SK-N-SH (cell line): ENCODE measurements around the gene KLF16.
A peak's percentile ranks its signal among the peaks of the same experiment; 100 is the strongest.

Experiments used
- CTCF ChIP-seq: fragments of 200-600 bp; sonication (generic); IDR thresholded peaks from 2 replicates; pipeline ENCODE4 v1.6.1; 2017; ENCODE audit warnings: antibody characterized with exemption, mild to moderate bottlenecking, moderate library complexity
- FOXM1 ChIP-seq: IDR thresholded peaks from 2 replicates; pipeline ENCODE4 v1.4.0; 2012; ENCODE audit warnings: low read depth, mild to moderate bottlenecking
- GABPA ChIP-seq: IDR thresholded peaks from 2 replicates; pipeline ENCODE4 v1.4.0; 2012; ENCODE audit warnings: low read depth, mild to moderate bottlenecking
- JUND ChIP-seq: IDR thresholded peaks from 2 replicates; pipeline ENCODE4 v1.4.0; 2012
- MAX ChIP-seq: IDR thresholded peaks from 2 replicates; pipeline ENCODE4 v1.4.0; 2012; ENCODE audit warnings: low read depth
- NFIC ChIP-seq: IDR thresholded peaks from 2 replicates; pipeline ENCODE4 v1.4.0; 2012; ENCODE audit warnings: borderline replicate concordance
- RAD21 ChIP-seq: IDR thresholded peaks from 2 replicates; pipeline ENCODE4 v1.6.1; 2012; ENCODE audit warnings: mild to moderate bottlenecking, low read length
- RCOR1 ChIP-seq: fragments of 150-350 bp; IDR thresholded peaks from 2 replicates; pipeline ENCODE4 v1.6.1; 2017; ENCODE audit warnings: antibody characterized with exemption, low read length
- REST ChIP-seq: IDR thresholded peaks from 2 replicates; pipeline ENCODE4 v1.6.1; 2012; ENCODE audit warnings: mild to moderate bottlenecking, low read depth, low read length, moderate library complexity
- RFX5 ChIP-seq: IDR thresholded peaks from 2 replicates; pipeline ENCODE4 v1.6.1; 2012; ENCODE audit warnings: mild to moderate bottlenecking, improper control_type of control experiment, low read length
- SIN3A ChIP-seq: IDR thresholded peaks from 2 replicates; pipeline ENCODE4 v1.6.1; 2012; ENCODE audit warnings: low read depth, mild to moderate bottlenecking, low read length, moderate library complexity, borderline replicate concordance
- SMC3 ChIP-seq: IDR thresholded peaks from 2 replicates; pipeline ENCODE4 v1.6.1; 2012; ENCODE audit warnings: low read depth, low read length, improper control_type of control experiment
- YY1 ChIP-seq: IDR thresholded peaks from 2 replicates; pipeline ENCODE4 v1.4.0; 2012; ENCODE audit warnings: low read depth, mild to moderate bottlenecking

- TF ChIP-seq CTCF = peak; percentile 94
- no peak for TF ChIP-seq RFX5
- no peak for TF ChIP-seq SIN3A
- no peak for TF ChIP-seq JUND
- no peak for TF ChIP-seq REST
- TF ChIP-seq NFIC = no peak
- peak; percentile 16; the same call in 1 of the 2 replicates for TF ChIP-seq SMC3
- TF ChIP-seq GABPA = no peak
- TF ChIP-seq RCOR1 = no peak
- TF ChIP-seq RAD21 = peak; percentile 50
- no peak for TF ChIP-seq MAX
- TF ChIP-seq FOXM1 = no peak
- no peak for TF ChIP-seq YY1
Observed at GRCh38 chr19:1837625-1838105, 25.7 kb downstream of the KLF16 start.
